HEK293 (cell line): Measurements from ENCODE around the gene KLF11.

ENCODE experiments used
- CTCF ChIA-PET: fragments of 350-600 bp; formaldehyde crosslinking; extraction: SDS; loops from one replicate; lab custom pipeline; 2021; ENCODE audit warnings: antibody characterized with exemption; lab: Yijun Ruan, JAX
- POLR2A ChIA-PET: fragments of 300-600 bp; formaldehyde crosslinking; extraction: SDS; loops from one replicate; lab custom pipeline; 2020; ENCODE audit warnings: antibody characterized with exemption, inconsistent platforms; lab: Yijun Ruan, JAX
- H3K27ac ChIP-seq: fragments of 200-500 bp; sonication (Bioruptor generic); 2 replicates; pipeline ENCODE4 v1.5.1; 2014; ENCODE audit warnings: low read depth, low read length, control low read depth, inconsistent platforms; ENCODE audit errors: extremely low read depth
- H3K36me3 ChIP-seq, 2 experiments: fragments of 200-500 bp in 1 of 2; sonication (Bioruptor generic) in 1 of 2; 1 replicate in 1 of 2; 2 replicates in 1 of 2; pipeline ENCODE4 v1.5.1; 2014 to 2017; ENCODE audit warnings: inconsistent platforms in 2 of 2, low read length in 2 of 2; ENCODE audit not compliant: control insufficient read depth in 2 of 2, insufficient read depth in 1 of 2
- H3K4me1 ChIP-seq: fragments of 200-500 bp; sonication (Bioruptor generic); 2 replicates; pipeline ENCODE4 v1.5.1; 2014; ENCODE audit warnings: mild to moderate bottlenecking, low read length, inconsistent platforms; ENCODE audit not compliant: control insufficient read depth, insufficient read depth
- H3K4me3 ChIP-seq: 2 replicates; pipeline ENCODE4 v1.5.1; 2011; ENCODE audit warnings: low read depth, mild to moderate bottlenecking, control low read depth, low read length, moderate library complexity
- H3K9me3 ChIP-seq: fragments of 200-500 bp; sonication (Bioruptor generic); 2 replicates; pipeline ENCODE4 v1.5.1; 2014; ENCODE audit warnings: low read depth, low read length, inconsistent platforms; ENCODE audit not compliant: control insufficient read depth, insufficient read depth
- ELK4 ChIP-seq: IDR thresholded peaks from 2 replicates; pipeline ENCODE4 v1.6.1; 2011; ENCODE audit warnings: mild to moderate bottlenecking, low read depth, low read length, borderline replicate concordance
- PRDM4 ChIP-seq: fragments of 450-650 bp; formaldehyde crosslinking; IDR thresholded peaks from 2 replicates; pipeline ENCODE4 v1.5.1; 2017; ENCODE audit warnings: missing biosample characterization, missing genetic modification characterization
- REPIN1 ChIP-seq: fragments of 450-650 bp; formaldehyde crosslinking; IDR thresholded peaks from 2 replicates; pipeline ENCODE4 v1.5.1; 2017; ENCODE audit warnings: missing biosample characterization, missing genetic modification characterization, low read depth
- SCRT1 ChIP-seq: fragments of 450-650 bp; formaldehyde crosslinking; IDR thresholded peaks from 2 replicates; pipeline ENCODE4 v1.5.1; 2016; ENCODE audit warnings: missing biosample characterization, missing genetic modification characterization, borderline replicate concordance
- TSHZ1 ChIP-seq: fragments of 450-650 bp; formaldehyde crosslinking; IDR thresholded peaks from 2 replicates; pipeline ENCODE4 v1.5.1; 2016; ENCODE audit warnings: missing biosample characterization, missing genetic modification characterization, borderline replicate concordance
- ZBTB1 ChIP-seq: fragments of 450-650 bp; formaldehyde crosslinking; IDR thresholded peaks from 2 replicates; pipeline ENCODE4 v1.5.1; 2016; ENCODE audit warnings: missing biosample characterization, missing genetic modification characterization
- ZNF138 ChIP-seq: fragments of 450-650 bp; formaldehyde crosslinking; IDR thresholded peaks from 2 replicates; pipeline ENCODE4 v1.5.1; 2016; ENCODE audit warnings: missing biosample characterization, missing genetic modification characterization, borderline replicate concordance
- ZNF155 ChIP-seq: fragments of 450-650 bp; formaldehyde crosslinking; IDR thresholded peaks from 2 replicates; pipeline ENCODE4 v1.5.1; 2016; ENCODE audit warnings: missing biosample characterization, missing genetic modification characterization
- ZNF175 ChIP-seq: fragments of 450-650 bp; formaldehyde crosslinking; IDR thresholded peaks from 2 replicates; pipeline ENCODE4 v1.5.1; 2016; ENCODE audit warnings: missing biosample characterization, missing genetic modification characterization
- ZNF18 ChIP-seq: fragments of 450-650 bp; formaldehyde crosslinking; IDR thresholded peaks from 2 replicates; pipeline ENCODE4 v1.5.1; 2016; ENCODE audit warnings: missing biosample characterization, missing genetic modification characterization
- ZNF184 ChIP-seq: fragments of 450-650 bp; IDR thresholded peaks from 2 replicates; pipeline ENCODE4 v1.5.1; 2018; ENCODE audit warnings: missing biosample characterization, mild to moderate bottlenecking, missing genetic modification characterization
- ZNF19 ChIP-seq: fragments of 450-650 bp; formaldehyde crosslinking; IDR thresholded peaks from 2 replicates; pipeline ENCODE4; 2016; ENCODE audit warnings: missing biosample characterization, missing genetic modification characterization, low read depth
- ZNF211 ChIP-seq: fragments of 450-650 bp; formaldehyde crosslinking; IDR thresholded peaks from 2 replicates; pipeline ENCODE4 v1.5.1; 2016; ENCODE audit warnings: low read depth, missing biosample characterization, missing genetic modification characterization
- ZNF23 ChIP-seq: fragments of 450-650 bp; formaldehyde crosslinking; IDR thresholded peaks from 2 replicates; pipeline ENCODE4 v1.5.1; 2016; ENCODE audit warnings: missing biosample characterization, missing genetic modification characterization, borderline replicate concordance
- ZNF426 ChIP-seq: fragments of 450-650 bp; formaldehyde crosslinking; IDR thresholded peaks from 2 replicates; pipeline ENCODE4 v1.5.1; 2017; ENCODE audit warnings: missing biosample characterization, missing genetic modification characterization, mild to moderate bottlenecking, inconsistent platforms, moderate library complexity
- ZNF510 ChIP-seq: fragments of 450-650 bp; formaldehyde crosslinking; IDR thresholded peaks from 2 replicates; pipeline ENCODE4 v1.5.1; 2018; ENCODE audit warnings: mild to moderate bottlenecking, missing genetic modification characterization, missing biosample characterization; ENCODE audit not compliant: insufficient replicate concordance
- ZNF530 ChIP-seq: fragments of 450-650 bp; formaldehyde crosslinking; IDR thresholded peaks from 2 replicates; pipeline ENCODE4 v1.5.1; 2016; ENCODE audit warnings: low read depth, missing biosample characterization, missing genetic modification characterization
- ZNF692 ChIP-seq: fragments of 450-650 bp; formaldehyde crosslinking; IDR thresholded peaks from 2 replicates; pipeline ENCODE4 v1.5.1; 2016; ENCODE audit warnings: missing biosample characterization, missing genetic modification characterization
- ZNF776 ChIP-seq: fragments of 450-650 bp; formaldehyde crosslinking; IDR thresholded peaks from 2 replicates; pipeline ENCODE4 v1.5.0; 2017; ENCODE audit warnings: missing biosample characterization, missing genetic modification characterization, borderline replicate concordance
- ZSCAN5A ChIP-seq: fragments of 450-650 bp; formaldehyde crosslinking; IDR thresholded peaks from 2 replicates; pipeline ENCODE4 v1.5.1; 2016; ENCODE audit warnings: missing biosample characterization, missing genetic modification characterization

Gene KLF11

GRCh38 chr2:10054976-10055375 is 11.6 kb downstream of the KLF11 start:
- CTCF ChIA-PET: no interaction called here
- POLR2A ChIA-PET: interaction anchor here (0.6 kb wide), 1 partner anchor 10 kb away, joined by 4 read pairs; no protein-coding TSS in a partner anchor

More at GRCh38 chr2:10054976-10055375, 11.6 kb downstream of the KLF11 start:
- Histone ChIP-seq H3K27ac (no peak overlapping the region), H3K36me3 (peaks cover 0 to 29% of the 10 kb centered on the region in 2 experiments; a peak in 2 of 3 replicates), H3K4me1 (no peaks in the 10 kb centered on the region; the same call in 1 of the 2 replicates), H3K9me3 (no peaks in the 10 kb centered on the region), H3K4me3 (no peak overlapping the region)
- TF ChIP-seq ZNF692 (tag by site-specific recombination): no peak
- TF ChIP-seq ZNF530: no peak
- TF ChIP-seq REPIN1 (tag by site-specific recombination): no peak
- TF ChIP-seq ZNF175 (tag by site-specific recombination): no peak
- no peak for TF ChIP-seq ZNF776 (tag by site-specific recombination)
- no peak for TF ChIP-seq SCRT1 (tag by site-specific recombination)
- TF ChIP-seq TSHZ1 (tag by site-specific recombination): no peak
- no peak for TF ChIP-seq ZBTB1 (tag by site-specific recombination)
- no peak for TF ChIP-seq PRDM4 (tag by site-specific recombination)
- TF ChIP-seq ZNF510: no peak
- TF ChIP-seq ZNF138 (tag by site-specific recombination): no peak
- TF ChIP-seq ZNF155: no peak
- TF ChIP-seq ZNF426 (tag by site-specific recombination): no peak
- no peak for TF ChIP-seq ZNF19 (tag by site-specific recombination)
- TF ChIP-seq ZNF211 (tag by site-specific recombination): no peak
- no peak for TF ChIP-seq ELK4
- no peak for TF ChIP-seq ZNF18 (tag by site-specific recombination)
- TF ChIP-seq ZNF23 (tag by site-specific recombination): no peak
- TF ChIP-seq ZNF184: no peak
- TF ChIP-seq ZSCAN5A (tag by site-specific recombination): no peak
